K562 (cell line): ENCODE results near the gene MAU2. TPM values are rescaled to one million over a fixed set of nuclear protein-coding genes. Genes with fewer than 3 reads are reported as not detected.

ENCODE experiments used
- ATAC-seq: fragments of 200-7000 bp; cut with Tn5 transposase; 3 replicates; pipeline ENCODE4 v1.9.1; 2020; ENCODE audit warnings: moderate library complexity
- BruUV-seq: library from RNA; stranded (reverse); fragments of 400-500 nt; replicated peaks from 2 replicates; lab custom pipeline; 2021; lab: Mats Ljungman, UMichigan
- CTCF ChIA-PET: fragments of 300-600 bp; formaldehyde crosslinking; extraction: SDS; loops from one replicate; lab custom pipeline; 2021; ENCODE audit warnings: low intra/inter-chr PET ratio; lab: Yijun Ruan, JAX
- POLR2A ChIA-PET: fragments of 300-600, 350-650 bp; sonication (Branson Sonifier 250); formaldehyde crosslinking; extraction: SDS; loops from one replicate; lab custom pipeline; 2021; ENCODE audit warnings: antibody characterized with exemption, inconsistent platforms; lab: Yijun Ruan, JAX
- DNase-seq, 4 experiments: peaks; one replicate each; pipeline versions ENCODE4 v3.0.0 to v3.0.0-alpha.2; 2011 to 2018; ENCODE audit warnings: low spot score in 3 of 4, mixed read lengths in 3 of 4; ENCODE audit errors: extremely low read depth in 1 of 4
- FAIRE-seq: peaks from 2 replicates; lab custom pipeline; 2011; peaks lifted over from hg19 to GRCh38; lab: Jason Lieb, UNC
- H2AFZ ChIP-seq: 2 replicates; pipeline ENCODE4 v1.6.0; 2011; ENCODE audit warnings: low read depth, low read length, control low read depth, inconsistent platforms
- H3K27ac ChIP-seq: fragments of 200-600 bp; 3 replicates; pipeline ENCODE4 v1.8.0; 2011; ENCODE audit warnings: low read depth, mild to moderate bottlenecking, control low read depth, inconsistent platforms, low read length, moderate library complexity, mixed read lengths; ENCODE audit errors: extremely low read depth
- H3K27me3 ChIP-seq, 2 experiments: fragments of 300-600 bp in 1 of 2; 2 replicates in 1 of 2; 3 replicates in 1 of 2; pipeline versions ENCODE4 v1.6.0 to v1.8.0; 2011; ENCODE audit warnings: inconsistent platforms in 2 of 2, low read length in 2 of 2, mild to moderate bottlenecking in 1 of 2, mixed read lengths in 1 of 2, moderate library complexity in 1 of 2; ENCODE audit not compliant: control insufficient read depth in 2 of 2, insufficient read depth in 2 of 2
- H3K36me3 ChIP-seq: fragments of 300-600 bp; 3 replicates; pipeline ENCODE4 v1.8.0; 2011; ENCODE audit warnings: mild to moderate bottlenecking, low read length, inconsistent platforms; ENCODE audit not compliant: control insufficient read depth, insufficient read depth
- H3K4me1 ChIP-seq, 2 experiments: fragments of 200-600 bp in 1 of 2; replicated peaks in 1 of 2; 2 replicates in 1 of 2; 3 replicates in 1 of 2; pipeline versions ENCODE4 v1.5.1 to v1.8.0; 2011; ENCODE audit warnings: inconsistent platforms in 2 of 2, low read length in 2 of 2, mild to moderate bottlenecking in 1 of 2, mixed read lengths in 1 of 2, moderate library complexity in 1 of 2; ENCODE audit not compliant: control insufficient read depth in 2 of 2, insufficient read depth in 2 of 2
- H3K4me2 ChIP-seq: 2 replicates; pipeline ENCODE4 v1.6.1; 2011; ENCODE audit warnings: low read length, control low read depth, inconsistent platforms, mixed read lengths; ENCODE audit not compliant: insufficient read depth
- H3K4me3 ChIP-seq: fragments of 200-600 bp; sonication (generic), shearing (Covaris generic); 2 replicates; pipeline ENCODE4 v1.5.1; 2016; ENCODE audit warnings: control low read depth, inconsistent platforms
- H3K79me2 ChIP-seq: fragments of 200-600 bp; 3 replicates; pipeline ENCODE4 v1.8.0; 2011; ENCODE audit warnings: low read length, inconsistent platforms; ENCODE audit not compliant: control insufficient read depth, insufficient read depth
- H3K9ac ChIP-seq, 2 experiments: 2 replicates each; pipeline versions ENCODE4 v1.6.0 to v1.6.1; 2011; ENCODE audit warnings: low read depth in 2 of 2, low read length in 2 of 2, control low read depth in 1 of 2, inconsistent platforms in 1 of 2, mild to moderate bottlenecking in 1 of 2, mixed read lengths in 1 of 2; ENCODE audit not compliant: insufficient read depth in 1 of 2
- H3K9me1 ChIP-seq: one replicate; pipeline ENCODE4 v1.6.0; 2011; ENCODE audit warnings: inconsistent platforms, mild to moderate bottlenecking, low read length, moderate library complexity; ENCODE audit not compliant: control insufficient read depth, insufficient read depth
- H3K9me3 ChIP-seq: replicated peaks from 2 replicates; pipeline ENCODE4 v1.5.1; 2011; ENCODE audit warnings: low read depth, low read length, inconsistent platforms; ENCODE audit not compliant: control insufficient read depth, insufficient read depth
- H4K20me1 ChIP-seq: replicated peaks from 2 replicates; pipeline ENCODE4 v1.6.1; 2011; ENCODE audit warnings: low read length, inconsistent platforms, mixed read lengths; ENCODE audit not compliant: control insufficient read depth, insufficient read depth
- FOXJ2 ChIP-seq: fragments of 200-800 bp; sonication (Bioruptor generic); IDR thresholded peaks from 2 replicates; pipeline ENCODE4 v1.6.1; 2016; ENCODE audit warnings: missing genetic modification characterization, missing compliant biosample characterization
- MCM5 ChIP-seq: fragments of 450-650 bp; IDR thresholded peaks from 2 replicates; pipeline ENCODE4 v1.6.1; 2016; ENCODE audit warnings: low read depth
- PURB ChIP-seq: sonication (generic); formaldehyde crosslinking; IDR thresholded peaks from 2 replicates; pipeline ENCODE4 v1.9.0; 2021; ENCODE audit warnings: low read depth, mild to moderate bottlenecking, missing genetic modification reagents
- XRCC4 ChIP-seq: IDR thresholded peaks from one replicate; pipeline ENCODE4 v1.6.1; 2011; ENCODE audit not compliant: insufficient read depth, insufficient read length; ENCODE audit errors: extremely low read depth
- ZMIZ1 ChIP-seq, 2 experiments: fragments of 150-350 bp in 1 of 2; IDR thresholded peaks; 2 replicates each; pipeline ENCODE4 v1.6.1; 2012 to 2016; ENCODE audit warnings: low read depth in 2 of 2, low read length in 2 of 2, mild to moderate bottlenecking in 1 of 2, moderate library complexity in 1 of 2
- ZNF184 ChIP-seq: sonication (generic); formaldehyde crosslinking; IDR thresholded peaks from 2 replicates; pipeline ENCODE4 v1.5.0; 2020; ENCODE audit warnings: missing genetic modification reagents
- ZNF3 ChIP-seq: fragments of 250-450 bp; sonication (Bioruptor Pico); IDR thresholded peaks from 2 replicates; pipeline ENCODE4 v1.5.0; 2021; ENCODE audit warnings: mild to moderate bottlenecking, moderate library complexity
- ZNF57 ChIP-seq: fragments of 450-650 bp; formaldehyde crosslinking; IDR thresholded peaks from 2 replicates; pipeline ENCODE4 v1.4.0; 2020; ENCODE audit warnings: mild to moderate bottlenecking, moderate library complexity
- WGBS: fragments of 100-300 bp; shearing (Covaris generic); methylation state at CpG from one replicate; pipeline ENCODE4 v1.1.6; 2016; ENCODE audit warnings: low coverage, mixed read lengths; ENCODE audit not compliant: insufficient coverage; ENCODE audit errors: missing lambda C conversion rate; 5-methylcytosine and 5-hydroxymethylcytosine counted together
- in situ Hi-C: fragments of 300-500 bp; cut with MboI; formaldehyde crosslinking; loops from 4 replicates; pipeline ENCODE4 v1.15.0; 2018; ENCODE audit warnings: inconsistent platforms, mixed read lengths
- intact Hi-C: fragments of 100-400 bp; cut with micrococcal nuclease; formaldehyde crosslinking; loops from 2 replicates; pipeline ENCODE4 v1.14.2; 2022
- polyA plus RNA-seq, 8 experiments: library from polyadenylated mRNA; depleted of rRNA in 4 of 8; stranded (reverse) in 5 of 8; unstranded in 3 of 8; fragments of >200 nt; fragmentation: Nextera tagmentation in 2 of 8; fragmentation: Illumina TruSeq in 1 of 8; extraction: Ambion mirVana in 2 of 8; extraction: Trizol in 1 of 8; gene quantifications; 2 replicates each; pipeline versions ENCODE4 v1.2.1 to v1.2.3, GENCODE V29; 2011 to 2014; ENCODE audit warnings: inconsistent platforms in 1 of 8, missing spikeins in 1 of 8
- total RNA-seq, 7 experiments: library from RNA; depleted of rRNA in 6 of 7; stranded (reverse); fragments of >200 nt in 6 of 7; fragmentation: Illumina TruSeq in 2 of 7; extraction: Trizol in 2 of 7; gene quantifications; 2 replicates each; pipeline versions ENCODE4 v1.2.1 to v1.2.3, GENCODE V29; 2011 to 2021; ENCODE audit warnings: low replicate concordance in 1 of 7

MAU2 gene
- total and polyA plus RNA-seq, 9 of the 15 experiments (the other 6 are each of a cell fraction or from before 2014, with no cell fraction given): 1.2 to 48.1 (median 19.4) TPM

GRCh38 chr19:19320361-19321140, at the start of gene MAU2, which contains the start of gene SUGP1 (continued):
- TF ChIP-seq ZNF3: no peak
- peak; percentile 92 for TF ChIP-seq FOXJ2 (tag)

DNA sequence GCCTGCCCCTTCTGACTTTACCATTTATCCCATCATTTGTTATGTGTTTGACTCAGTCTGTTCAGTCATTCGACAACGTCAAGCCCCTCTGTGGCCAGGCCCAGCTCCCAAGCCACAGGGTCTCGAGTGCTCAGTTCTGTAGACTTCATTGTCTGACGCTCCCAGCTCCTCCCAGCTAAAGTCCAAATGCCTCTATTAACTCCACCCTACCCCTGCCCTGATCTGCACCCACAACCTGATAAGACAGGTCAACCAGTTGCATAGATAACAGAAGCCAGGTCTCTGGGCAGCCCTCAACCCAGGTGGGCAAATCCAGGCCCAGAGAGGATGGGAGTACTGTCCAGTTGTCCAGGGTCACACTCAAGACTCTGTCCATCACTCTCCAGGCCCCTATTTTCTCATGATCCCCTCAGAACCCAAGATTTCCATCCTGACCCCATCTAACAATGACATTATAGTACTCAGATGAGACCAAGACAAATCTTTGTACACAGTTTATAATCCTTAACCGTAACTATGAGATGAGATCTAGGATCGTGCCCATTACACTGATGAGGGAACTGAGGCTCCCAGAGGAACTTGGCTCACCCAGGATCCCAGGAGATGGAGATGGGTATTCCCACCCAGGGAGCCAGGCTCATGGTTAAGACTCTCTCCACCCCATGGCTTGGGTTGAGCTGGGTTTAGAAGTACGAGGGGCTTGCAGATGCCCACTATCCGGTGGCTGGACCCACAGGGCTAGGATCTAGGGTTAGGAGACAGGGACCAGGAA, 48.6 kb upstream of the MAU2 start:
- Histone ChIP-seq H3K4me2 (no peak overlapping the region), H3K27me3 (peaks cover 0 to 15% of the 10 kb centered on the region in 2 experiments; a peak in 3 of 5 replicates)
- no peak for FAIRE-seq

More for the DNA sequence above, 48.6 kb upstream of the MAU2 start:
- peaks cover 4% of the 10 kb centered on the region for H3K9me1 ChIP-seq
- no peak overlapping the region for H3K4me3 ChIP-seq
- no peak for ATAC-seq
- BruUV-seq: no TSS peak
- CTCF ChIA-PET: no interaction called here
- H3K27ac ChIP-seq: no peak overlapping the region
- H3K79me2 ChIP-seq: no peaks in the 10 kb centered on the region
- no peaks in the 10 kb centered on the region for H3K9me3 ChIP-seq
- H2AFZ ChIP-seq: no peak overlapping the region
- H3K9ac ChIP-seq: no peak overlapping the region
- WGBS: 12% methylated on average over 8 of the region's 8 CpGs
- H3K36me3 ChIP-seq: peaks cover 16% of the 10 kb centered on the region; the same call in 2 of the 3 replicates
- TF ChIP-seq XRCC4: no peak
- no peak for TF ChIP-seq ZMIZ1 (IDR thresholded peaks at IDR 0.05; ENCODE audit: low read depth in 2 of 2, low read length in 2 of 2)
- TF ChIP-seq ZNF184 (CRISPR knock-in tag): no peak
- no peak for TF ChIP-seq ZNF57 (CRISPR knock-in tag)
- no peak for TF ChIP-seq PURB (CRISPR knock-in tag)
- TF ChIP-seq MCM5: no peak
- TF ChIP-seq, all 486 proteins: peak for 0
- peaks cover 2 to 17% of the 10 kb centered on the region in 2 experiments; a peak in 3 of 5 replicates for H3K4me1 ChIP-seq
- intact Hi-C loops (no loop called here), in situ Hi-C loops (no loop called here)
- H4K20me1 ChIP-seq: 0 out of 2 replicates have a peak, but pooled peaks cover 3% of the 10 kb centered on the region
- no peak for DNase-seq
- POLR2A ChIA-PET: interaction anchor here (0.6 kb wide), 1 partner anchor 72 kb away, joined by 3 read pairs; no protein-coding TSS in a partner anchor
